Coronary artery (tissue), 2 donors: Measurements from ENCODE around the gene CLMP.

Experiments
- DNase-seq: peaks from one replicate; pipeline ENCODE4 v3.0.0-alpha.2; 2017; ENCODE audit warnings: low spot score
- H3K27ac ChIP-seq, 2 donors: fragments of 200-600 bp; sonication (generic); one replicate each; pipeline ENCODE4 v1.5.1; 2016 to 2019
- H3K4me3 ChIP-seq: fragments of 200-600 bp; sonication (generic); 2 replicates; pipeline ENCODE4 v1.5.1; 2016; ENCODE audit warnings: mild to moderate bottlenecking, moderate library complexity
- TF ChIP-seq, protein P1 (sequence below): fragments of 200-600 bp; sonication (generic); IDR thresholded peaks from one replicate; pipeline ENCODE4 v1.5.1; 2019; ENCODE audit warnings: antibody characterized with exemption

The CLMP gene

DNA sequence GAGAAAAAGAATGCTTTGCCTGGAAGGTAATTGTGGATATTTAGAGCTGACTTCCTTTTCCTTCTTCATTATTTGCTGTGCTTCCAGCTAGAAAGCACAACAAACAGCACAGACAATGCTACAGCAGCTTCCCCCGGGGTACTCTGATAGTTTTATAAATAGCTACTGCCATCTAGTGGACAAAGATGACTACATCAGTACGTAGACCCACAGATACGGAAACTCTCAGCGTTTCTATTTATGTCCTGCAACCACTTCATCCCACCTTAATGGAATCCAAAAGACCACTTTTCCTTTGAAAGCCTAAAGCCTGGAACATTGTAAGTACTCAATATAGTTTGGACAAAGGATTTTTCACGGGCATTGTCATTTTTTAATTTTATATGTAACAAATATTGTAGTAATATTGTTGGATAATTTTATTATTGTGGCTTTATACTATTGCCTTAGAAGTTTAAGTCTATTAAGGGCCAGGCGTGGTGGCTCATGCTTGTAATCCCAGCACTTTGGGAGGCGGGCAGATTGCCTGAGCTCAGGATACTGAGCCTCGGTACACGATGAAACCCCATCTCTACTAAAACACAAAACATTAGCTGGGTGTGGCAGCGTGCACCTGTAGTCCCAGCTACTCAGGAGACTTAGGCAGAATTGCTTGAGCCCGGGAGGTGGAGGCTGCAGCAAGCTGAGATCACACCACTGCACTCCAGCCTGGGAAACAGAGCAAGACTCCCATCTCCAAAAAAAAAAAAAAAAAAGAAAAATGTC, 140.6 kb downstream of the CLMP start:
- TF ChIP-seq, protein P1, sequence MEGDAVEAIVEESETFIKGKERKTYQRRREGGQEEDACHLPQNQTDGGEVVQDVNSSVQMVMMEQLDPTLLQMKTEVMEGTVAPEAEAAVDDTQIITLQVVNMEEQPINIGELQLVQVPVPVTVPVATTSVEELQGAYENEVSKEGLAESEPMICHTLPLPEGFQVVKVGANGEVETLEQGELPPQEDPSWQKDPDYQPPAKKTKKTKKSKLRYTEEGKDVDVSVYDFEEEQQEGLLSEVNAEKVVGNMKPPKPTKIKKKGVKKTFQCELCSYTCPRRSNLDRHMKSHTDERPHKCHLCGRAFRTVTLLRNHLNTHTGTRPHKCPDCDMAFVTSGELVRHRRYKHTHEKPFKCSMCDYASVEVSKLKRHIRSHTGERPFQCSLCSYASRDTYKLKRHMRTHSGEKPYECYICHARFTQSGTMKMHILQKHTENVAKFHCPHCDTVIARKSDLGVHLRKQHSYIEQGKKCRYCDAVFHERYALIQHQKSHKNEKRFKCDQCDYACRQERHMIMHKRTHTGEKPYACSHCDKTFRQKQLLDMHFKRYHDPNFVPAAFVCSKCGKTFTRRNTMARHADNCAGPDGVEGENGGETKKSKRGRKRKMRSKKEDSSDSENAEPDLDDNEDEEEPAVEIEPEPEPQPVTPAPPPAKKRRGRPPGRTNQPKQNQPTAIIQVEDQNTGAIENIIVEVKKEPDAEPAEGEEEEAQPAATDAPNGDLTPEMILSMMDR: peak; percentile 51
- DNase-seq: no peak
- Histone ChIP-seq H3K27ac (no peak overlapping the region), H3K4me3 (no peak overlapping the region)

DNA sequence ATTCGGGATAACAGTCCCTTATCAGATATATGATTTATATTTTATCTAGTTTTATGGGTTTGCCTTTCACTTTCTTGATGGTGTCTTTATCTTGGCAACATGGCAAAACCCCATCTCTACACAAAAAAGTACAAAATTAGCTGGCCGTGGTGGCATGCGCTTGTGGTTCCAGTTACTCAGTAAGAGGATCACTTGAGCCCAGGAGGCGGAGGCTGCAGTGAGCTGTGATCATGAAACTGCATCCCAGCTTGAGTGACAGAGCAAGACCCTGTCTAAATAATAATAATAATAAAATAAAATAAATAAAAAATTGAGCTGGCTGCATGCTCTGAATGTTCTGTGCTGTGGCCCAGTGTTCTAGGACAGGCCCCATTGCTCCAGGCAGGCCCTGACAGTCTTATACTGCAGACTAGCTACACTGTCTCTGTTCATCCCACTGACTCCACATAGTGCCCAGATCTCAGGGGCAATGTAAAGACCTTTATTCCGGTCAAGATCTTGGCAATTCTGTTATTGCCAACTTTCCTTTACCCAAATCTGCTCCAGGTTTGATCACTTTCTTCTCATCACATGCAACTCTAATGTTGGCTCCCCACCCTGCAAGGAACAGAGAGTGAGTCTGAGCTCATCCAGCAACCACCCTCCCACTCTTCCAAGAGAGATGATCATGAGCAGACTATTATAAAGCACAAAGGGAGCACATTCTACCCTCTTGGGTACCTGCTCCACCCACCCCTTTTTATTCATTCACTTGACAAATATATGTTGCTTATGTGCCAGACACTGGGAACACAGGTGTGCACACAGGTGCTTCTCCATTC, 141.9 kb downstream of the CLMP start:
- Histone ChIP-seq H3K27ac (no peak overlapping the region), H3K4me3 (no peak overlapping the region)
- DNase-seq: no peak
- TF ChIP-seq, protein P1: no peak

DNA sequence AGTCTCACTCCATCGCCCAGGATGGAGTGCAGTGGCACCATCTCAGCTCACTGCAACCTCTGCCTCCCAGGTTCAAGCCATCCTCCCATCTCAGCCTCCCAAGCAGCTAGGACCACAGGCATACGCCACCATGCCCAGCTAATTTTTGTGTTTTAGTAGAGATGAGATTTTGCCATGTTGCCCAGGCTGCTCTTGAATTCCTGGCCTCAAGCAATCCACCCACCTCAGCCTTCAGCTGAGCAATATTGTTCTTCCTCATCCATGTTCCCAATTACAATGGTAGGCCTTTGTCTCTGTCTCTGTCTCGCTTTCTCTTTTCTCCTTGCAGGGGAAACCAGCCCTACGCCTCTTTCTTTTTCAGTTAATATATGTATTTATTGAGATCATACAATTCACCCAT, 143.4 kb downstream of the CLMP start:
- DNase-seq: no peak
- TF ChIP-seq, protein P1: no peak
- Histone ChIP-seq H3K27ac (no peak overlapping the region), H3K4me3 (no peak overlapping the region)

DNA sequence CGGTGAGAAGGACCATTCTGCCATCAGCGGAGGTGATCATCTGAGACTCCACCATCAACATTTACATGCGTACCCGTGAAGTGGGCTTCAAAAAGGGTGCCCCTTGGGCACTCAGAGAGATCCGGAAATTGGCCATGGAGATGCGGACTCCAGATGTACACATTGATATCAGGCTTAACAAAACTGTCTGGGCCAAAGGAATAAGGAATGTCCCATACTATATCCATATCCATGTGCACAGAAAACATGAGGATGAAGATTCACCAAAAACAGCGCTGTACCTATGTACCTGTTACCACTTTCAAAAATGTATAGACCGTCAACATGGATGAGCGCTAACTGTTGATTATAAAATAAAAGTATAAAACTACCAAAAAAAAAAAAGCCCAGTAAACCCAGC, 143.9 kb downstream of the CLMP start:
- TF ChIP-seq, protein P1: no peak
- no peak overlapping the region for H3K27ac ChIP-seq
- no peak overlapping the region for H3K4me3 ChIP-seq
- DNase-seq: no peak

DNA sequence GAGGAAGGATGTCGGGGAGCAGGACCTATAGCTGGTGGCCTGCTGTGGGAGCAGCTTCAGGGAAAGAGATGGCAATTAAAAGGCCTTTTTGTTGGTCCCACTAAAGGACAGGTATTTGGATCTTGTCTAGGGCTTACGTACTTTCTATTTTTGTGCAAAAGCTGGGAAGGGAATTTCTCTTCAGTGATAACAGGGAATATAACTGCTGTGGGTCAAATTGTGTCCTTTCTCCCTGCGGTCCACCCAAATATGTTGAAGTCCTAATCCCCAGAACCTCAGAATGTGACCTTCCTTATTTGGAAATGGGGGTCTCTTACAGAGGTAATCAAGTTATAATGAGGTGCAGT, 147.1 kb downstream of the CLMP start:
- TF ChIP-seq, protein P1: no peak

DNA sequence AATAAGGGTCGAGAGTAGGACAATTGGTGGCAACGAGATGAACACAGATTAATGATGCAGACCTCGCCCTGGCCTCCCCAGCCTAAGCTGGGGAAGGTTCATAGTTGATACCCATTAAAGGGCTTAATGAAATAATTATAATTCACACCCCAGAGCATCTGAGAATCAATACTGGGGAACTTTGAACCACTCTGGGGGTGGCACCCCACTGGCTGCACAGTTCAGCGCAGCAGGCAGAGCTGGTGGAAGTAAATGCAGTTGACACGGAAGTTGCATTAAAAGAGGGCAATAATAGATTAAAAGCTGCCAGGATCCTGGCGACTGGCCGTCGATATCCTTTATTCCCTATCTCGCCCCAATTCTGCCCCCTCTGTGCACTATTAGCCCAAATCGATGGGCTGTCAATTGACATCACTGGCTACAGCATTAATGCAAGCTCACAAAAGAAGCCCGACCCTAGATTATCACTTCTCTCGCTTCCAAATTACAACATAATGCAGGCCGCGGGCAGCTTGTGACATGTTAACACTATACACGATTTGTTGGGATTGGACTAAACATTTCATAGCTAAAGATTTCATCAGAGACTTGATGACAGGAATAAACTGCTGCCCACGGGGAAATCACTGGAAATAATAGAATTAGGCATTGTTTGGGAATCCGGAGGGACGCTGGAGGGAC, 147.6 kb downstream of the CLMP start:
- no peak overlapping the region for H3K27ac ChIP-seq
- no peak for DNase-seq
- TF ChIP-seq, protein P1: no peak
- H3K4me3 ChIP-seq: no peak overlapping the region

More for the DNA sequence above, 147.1 kb downstream of the CLMP start:
- DNase-seq: no peak
- Histone ChIP-seq H3K27ac (no peak overlapping the region), H3K4me3 (no peak overlapping the region)
